Neural progenitor cell (in vitro differentiated cells): ENCODE results near the gene HAAO. TPM values are rescaled to one million over a fixed set of nuclear protein-coding genes. Genes with fewer than 3 reads are reported as not detected.

ENCODE experiments used
- DNase-seq: peaks from one replicate; pipeline ENCODE4 v3.0.0-alpha.2; 2016; ENCODE audit warnings: low spot score
- H2AFZ ChIP-seq: fragments of 200-600 bp; sonication (generic); replicated peaks from 2 replicates; pipeline ENCODE4 v1.6.1; 2016; ENCODE audit warnings: antibody characterized with exemption
- H3F3A ChIP-seq: fragments of 200-600 bp; sonication (generic); 2 replicates; pipeline ENCODE4 v1.6.1; 2016; ENCODE audit warnings: antibody characterized with exemption, low read depth
- H3K27ac ChIP-seq: fragments of 200-600 bp; sonication (generic); 2 replicates; pipeline ENCODE4 v1.5.1; 2016; ENCODE audit warnings: mild to moderate bottlenecking
- H3K27me3 ChIP-seq: fragments of 200-600 bp; sonication (generic); 2 replicates; pipeline ENCODE4 v1.6.1; 2016; ENCODE audit warnings: mild to moderate bottlenecking, moderate library complexity
- H3K36me3 ChIP-seq: fragments of 200-600 bp; sonication (generic); 2 replicates; pipeline ENCODE4 v1.5.1; 2016
- H3K4me1 ChIP-seq: fragments of 200-600 bp; sonication (generic); 2 replicates; pipeline ENCODE4 v1.6.1; 2016; ENCODE audit warnings: mixed run types
- H3K4me2 ChIP-seq: fragments of 200-600 bp; sonication (generic); 2 replicates; pipeline ENCODE4 v1.6.1; 2016
- H3K4me3 ChIP-seq: fragments of 200-600 bp; sonication (generic); 2 replicates; pipeline ENCODE4 v1.5.1; 2016
- H3K79me2 ChIP-seq: fragments of 200-600 bp; sonication (generic); 2 replicates; pipeline ENCODE4 v1.6.1; 2016; ENCODE audit warnings: low read depth
- H3K9ac ChIP-seq: fragments of 200-600 bp; sonication (generic); 2 replicates; pipeline ENCODE4 v1.6.1; 2016
- H3K9me3 ChIP-seq: fragments of 200-600 bp; sonication (generic); 2 replicates; pipeline ENCODE4 v1.5.1; 2016; ENCODE audit warnings: low read depth
- H4K20me1 ChIP-seq: fragments of 200-600 bp; sonication (generic); 2 replicates; pipeline ENCODE4 v1.6.1; 2016; ENCODE audit warnings: low read depth
- H3K27ac Mint-ChIP-seq: 3 replicates; pipeline ENCODE4 v1.8.0; 2021; ENCODE audit warnings: mixed read lengths
- H3K27me3 Mint-ChIP-seq: 2 replicates; pipeline ENCODE4 v1.8.0; 2022; ENCODE audit warnings: low read depth, mild to moderate bottlenecking, inconsistent platforms, moderate library complexity, mixed read lengths; ENCODE audit not compliant: insufficient read depth
- H3K36me3 Mint-ChIP-seq: 3 replicates; pipeline ENCODE4 v1.8.0; 2021; ENCODE audit warnings: mixed read lengths
- H3K4me1 Mint-ChIP-seq: 3 replicates; pipeline ENCODE4 v1.8.0; 2021; ENCODE audit warnings: mixed read lengths
- H3K4me3 Mint-ChIP-seq: 3 replicates; pipeline ENCODE4 v1.8.0; 2021; ENCODE audit warnings: mild to moderate bottlenecking, moderate library complexity, mixed read lengths
- H3K9me3 Mint-ChIP-seq: 3 replicates; pipeline ENCODE4 v1.8.0; 2020; ENCODE audit warnings: mixed read lengths
- CTCF ChIP-seq: fragments of 200-600 bp; sonication (generic); IDR thresholded peaks from 2 replicates; pipeline ENCODE4 v1.5.1; 2017; ENCODE audit warnings: antibody characterized with exemption, mild to moderate bottlenecking
- EZH2 ChIP-seq: fragments of 200-600 bp; sonication (generic); IDR thresholded peaks from 2 replicates; pipeline ENCODE4 v1.6.1; 2017; ENCODE audit warnings: antibody characterized with exemption, mild to moderate bottlenecking, moderate library complexity
- EZH2phosphoT487 ChIP-seq: fragments of 200-600 bp; sonication (generic); IDR thresholded peaks from 2 replicates; pipeline ENCODE4 v1.6.1; 2017; ENCODE audit warnings: antibody characterized with exemption
- total RNA-seq: library from RNA; depleted of rRNA; stranded (reverse); fragments of >200 nt; gene quantifications from 2 replicates; pipeline ENCODE4 v1.2.3, GENCODE V29; 2015; ENCODE audit warnings: low replicate concordance

The HAAO gene
- total RNA-seq, 1 donor from 2014 or later, result 0.77 TPM

GRCh38 chr2:42764096-42764495, 28.3 kb downstream of the HAAO start, which contains the start of gene OXER1:
Gene OXER1, minus strand, starts transcription at chr2:42764135. Its CDS starts 73 bp downstream, at chr2:42764062.
- H3K9me3 ChIP-seq, result no peaks in the 10 kb centered on the region
- H3F3A ChIP-seq, result no peaks in the 10 kb centered on the region
- H3K36me3 Mint-ChIP-seq, result peaks cover 6% of the 10 kb centered on the region
- H3K9ac ChIP-seq, result no peak within 1 kb of the TSS
- H3K36me3 ChIP-seq, result no peaks in the 10 kb centered on the region
- H2AFZ ChIP-seq, result no peak within 1 kb of the TSS
- H3K4me1 ChIP-seq, result no peaks in the 10 kb centered on the region
- no peak within 1 kb of the TSS for H3K4me3 ChIP-seq
- no peaks in the 10 kb centered on the region for H3K27me3 ChIP-seq
- no peak for DNase-seq
- peaks cover 2% of the 10 kb centered on the region for H3K4me1 Mint-ChIP-seq
- peak within 1 kb of the TSS; percentile 26 for H3K27ac Mint-ChIP-seq
- no peak within 1 kb of the TSS for H3K4me2 ChIP-seq
- H3K27ac ChIP-seq, result no peak within 1 kb of the TSS
- no peaks in the 10 kb centered on the region for H3K79me2 ChIP-seq
- peaks cover 6% of the 10 kb centered on the region for H3K27me3 Mint-ChIP-seq
- H4K20me1 ChIP-seq, result no peaks in the 10 kb centered on the region
- H3K4me3 Mint-ChIP-seq, result no peak within 1 kb of the TSS
- no peak for TF ChIP-seq EZH2
- no peak for TF ChIP-seq CTCF
- TF ChIP-seq EZH2phosphoT487, result no peak
- H3K9me3 Mint-ChIP-seq, result no peaks in the 10 kb centered on the region

DNA sequence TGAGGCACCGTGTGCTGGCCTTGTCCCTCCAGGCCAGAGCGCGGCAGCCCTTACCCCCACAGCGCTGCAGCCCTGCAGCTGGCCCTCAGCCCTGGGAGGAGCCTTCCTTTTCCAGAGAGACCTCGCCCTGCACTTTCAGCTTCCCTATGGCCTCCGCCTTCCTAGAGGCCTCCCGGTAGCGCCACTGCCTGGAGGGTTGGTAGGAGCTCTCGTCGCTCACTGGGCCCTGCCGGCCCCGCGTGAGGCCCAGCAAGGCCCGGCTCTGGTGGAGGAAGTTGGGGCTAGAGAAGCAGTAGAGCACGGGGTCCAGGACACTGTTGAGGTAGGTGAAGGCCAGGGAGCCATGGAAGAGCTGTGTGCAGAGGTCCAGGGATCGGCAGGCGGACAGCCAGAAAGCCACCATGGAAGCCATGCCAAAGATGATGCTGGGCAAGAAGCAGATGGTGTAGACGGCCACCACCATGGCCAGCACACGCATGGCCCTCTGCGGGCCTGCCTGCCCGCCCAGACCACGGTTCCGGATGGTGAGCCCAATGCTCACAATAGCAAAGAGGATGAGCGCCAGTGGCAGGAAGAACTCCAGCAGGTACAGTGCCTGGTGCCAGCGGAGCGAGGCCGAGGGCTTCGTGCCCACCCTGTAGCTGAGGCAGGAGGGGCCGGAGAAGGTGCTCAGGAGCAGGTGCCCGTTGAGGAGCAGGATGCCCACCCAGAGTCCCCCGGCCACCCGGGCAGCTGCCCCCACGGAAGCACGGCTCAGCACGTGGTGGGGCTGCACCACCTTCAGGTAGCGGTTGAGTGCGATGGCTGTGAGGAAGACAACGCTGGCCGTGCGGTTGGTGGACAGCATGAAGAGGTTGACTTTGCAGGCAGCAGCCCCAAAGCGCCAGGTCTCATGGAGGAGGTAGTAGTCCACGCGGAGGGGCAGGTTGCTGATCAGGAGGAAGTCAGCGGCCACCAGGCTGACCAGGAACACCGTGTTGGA, 29.3 kb downstream of the HAAO start:
- H3K36me3 ChIP-seq, result no peaks in the 10 kb centered on the region
- peak overlapping the region; percentile 26 for H3K27ac Mint-ChIP-seq
- TF ChIP-seq EZH2, result no peak

GRCh38 chr2:42762155-42762554, 30.2 kb downstream of the HAAO start:
- no peak for DNase-seq
- H3F3A ChIP-seq, result no peaks in the 10 kb centered on the region
- Mint-ChIP-seq H3K9me3 (no peaks in the 10 kb centered on the region), H3K27ac (no peak overlapping the region), H3K4me1 (peaks cover 3% of the 10 kb centered on the region), H3K36me3 (peaks cover 6% of the 10 kb centered on the region), H3K4me3 (no peak overlapping the region), H3K27me3 (peaks cover 3% of the 10 kb centered on the region)
- no peaks in the 10 kb centered on the region for H3K79me2 ChIP-seq
- no peaks in the 10 kb centered on the region for H3K4me1 ChIP-seq
- no peaks in the 10 kb centered on the region for H4K20me1 ChIP-seq
- no peak overlapping the region for H3K4me2 ChIP-seq
- no peaks in the 10 kb centered on the region for H3K9me3 ChIP-seq
- no peak overlapping the region for H3K9ac ChIP-seq
- H3K36me3 ChIP-seq, result no peaks in the 10 kb centered on the region
- H2AFZ ChIP-seq, result no peak overlapping the region
- TF ChIP-seq EZH2phosphoT487 (no peak), CTCF (no peak)
- no peak overlapping the region for H3K4me3 ChIP-seq
- H3K27me3 ChIP-seq, result no peaks in the 10 kb centered on the region
- H3K27ac ChIP-seq, result no peak overlapping the region

More for the DNA sequence above, 29.3 kb downstream of the HAAO start:
- Histone ChIP-seq H2AFZ (no peak overlapping the region), H3K4me2 (no peak overlapping the region), H3K27ac (no peak overlapping the region), H3K4me3 (no peak overlapping the region), H3F3A (no peaks in the 10 kb centered on the region), H4K20me1 (no peaks in the 10 kb centered on the region), H3K9me3 (no peaks in the 10 kb centered on the region), H3K4me1 (no peaks in the 10 kb centered on the region), H3K79me2 (no peaks in the 10 kb centered on the region), H3K9ac (no peak overlapping the region), H3K27me3 (no peaks in the 10 kb centered on the region)
- Mint-ChIP-seq H3K4me3 (no peak overlapping the region), H3K9me3 (no peaks in the 10 kb centered on the region), H3K4me1 (peaks cover 2% of the 10 kb centered on the region), H3K36me3 (peaks cover 6% of the 10 kb centered on the region), H3K27me3 (peaks cover 4% of the 10 kb centered on the region)
- DNase-seq, result no peak

DNA sequence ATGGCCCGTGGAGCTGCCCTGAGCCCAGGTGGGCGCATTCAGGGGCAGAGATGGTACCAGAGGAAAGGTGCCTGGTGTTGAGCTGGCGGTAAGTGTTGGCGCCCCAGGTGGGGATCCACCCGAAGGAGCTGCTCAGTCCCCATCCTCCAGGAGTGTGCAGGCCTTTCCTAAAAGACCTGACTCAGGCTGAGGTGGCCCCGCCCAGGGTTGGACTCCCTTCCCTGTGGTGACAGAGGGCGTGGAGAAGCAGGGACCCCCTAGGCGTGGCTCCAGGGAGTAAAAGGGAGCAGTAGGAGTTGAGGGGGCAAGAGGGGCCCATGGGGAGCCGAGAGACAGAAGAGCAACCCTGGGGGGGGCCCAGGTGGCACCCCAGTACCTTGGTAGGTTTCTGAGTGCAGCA, 30.8 kb downstream of the HAAO start:
- Histone ChIP-seq H2AFZ (no peak overlapping the region), H3K4me3 (no peak overlapping the region), H3K9me3 (no peaks in the 10 kb centered on the region), H3K4me2 (no peak overlapping the region), H3K36me3 (no peaks in the 10 kb centered on the region), H3K4me1 (no peaks in the 10 kb centered on the region), H3K27ac (no peak overlapping the region), H3K79me2 (no peaks in the 10 kb centered on the region), H3K27me3 (no peaks in the 10 kb centered on the region), H3K9ac (no peak overlapping the region), H3F3A (no peaks in the 10 kb centered on the region), H4K20me1 (no peaks in the 10 kb centered on the region)
- peaks cover 7% of the 10 kb centered on the region for H3K4me1 Mint-ChIP-seq
- peaks cover 6% of the 10 kb centered on the region for H3K36me3 Mint-ChIP-seq
- H3K9me3 Mint-ChIP-seq, result no peaks in the 10 kb centered on the region
- H3K4me3 Mint-ChIP-seq, result no peak overlapping the region
- DNase-seq, result no peak
- H3K27me3 Mint-ChIP-seq, result no peaks in the 10 kb centered on the region
- TF ChIP-seq EZH2phosphoT487 (no peak), EZH2 (no peak), CTCF (no peak)
- H3K27ac Mint-ChIP-seq, result no peak overlapping the region
